Astrocyte (in vitro differentiated cells and primary cell): ENCODE measurements around the gene NTN4. TPM values are rescaled to one million over a fixed set of nuclear protein-coding genes. Genes with fewer than 3 reads are reported as not detected.

Source experiments
- DNase-seq: peaks from one replicate; pipeline ENCODE4 v3.0.0-alpha.2; 2010; ENCODE audit warnings: low read depth
- FAIRE-seq: peaks from 2 replicates; lab custom pipeline; 2011; peaks lifted over from hg19 to GRCh38; lab: Jason Lieb, UNC
- H2AFZ ChIP-seq: 2 replicates; pipeline ENCODE4 v1.6.0; 2012; ENCODE audit warnings: low read depth, low read length, inconsistent platforms
- H3K27ac ChIP-seq: 2 replicates; pipeline ENCODE4 v1.5.1; 2011; ENCODE audit warnings: low read depth, low read length, inconsistent platforms
- H3K27me3 ChIP-seq: 2 replicates; pipeline ENCODE4 v1.6.0; 2011; ENCODE audit warnings: low read length, inconsistent platforms; ENCODE audit not compliant: insufficient read depth
- H3K36me3 ChIP-seq: 2 replicates; pipeline ENCODE4 v1.5.1; 2011; ENCODE audit warnings: low read length, inconsistent platforms; ENCODE audit not compliant: insufficient read depth
- H3K4me1 ChIP-seq: 2 replicates; pipeline ENCODE4 v1.5.1; 2011; ENCODE audit warnings: low read length, inconsistent platforms; ENCODE audit not compliant: insufficient read depth
- H3K4me2 ChIP-seq: 2 replicates; pipeline ENCODE4 v1.6.0; 2012; ENCODE audit warnings: low read length, inconsistent platforms
- H3K4me3 ChIP-seq: 2 replicates; pipeline ENCODE4 v1.5.1; 2011; ENCODE audit warnings: low read depth, mild to moderate bottlenecking, low read length, inconsistent platforms; ENCODE audit not compliant: insufficient read depth
- H3K79me2 ChIP-seq: 2 replicates; pipeline ENCODE4 v1.6.0; 2012; ENCODE audit warnings: mild to moderate bottlenecking, low read length, inconsistent platforms; ENCODE audit not compliant: insufficient read depth
- H3K9ac ChIP-seq: 2 replicates; pipeline ENCODE4 v1.6.0; 2012; ENCODE audit warnings: mild to moderate bottlenecking, low read length, inconsistent platforms
- H3K9me3 ChIP-seq: 2 replicates; pipeline ENCODE4 v1.5.1; 2012; ENCODE audit warnings: low read depth, mild to moderate bottlenecking, low read length, inconsistent platforms; ENCODE audit not compliant: insufficient read depth
- H4K20me1 ChIP-seq: 2 replicates; pipeline ENCODE4 v1.6.0; 2012; ENCODE audit warnings: low read length, inconsistent platforms; ENCODE audit not compliant: insufficient read depth
- H3K27ac Mint-ChIP-seq: one replicate; pipeline ENCODE4 v1.8.0; 2021; ENCODE audit warnings: mild to moderate bottlenecking, mixed read lengths; ENCODE audit not compliant: unreplicated experiment
- H3K27me3 Mint-ChIP-seq: one replicate; pipeline ENCODE4 v1.8.0; 2021; ENCODE audit warnings: low read depth, mixed read lengths; ENCODE audit not compliant: unreplicated experiment
- H3K36me3 Mint-ChIP-seq: one replicate; pipeline ENCODE4 v1.8.0; 2021; ENCODE audit warnings: low read depth, mixed read lengths; ENCODE audit not compliant: unreplicated experiment
- H3K4me1 Mint-ChIP-seq: one replicate; pipeline ENCODE4 v1.8.0; 2021; ENCODE audit warnings: low read depth, mixed read lengths; ENCODE audit not compliant: unreplicated experiment
- H3K4me3 Mint-ChIP-seq: one replicate; pipeline ENCODE4 v1.8.0; 2021; ENCODE audit warnings: mild to moderate bottlenecking, moderate library complexity, mixed read lengths; ENCODE audit not compliant: unreplicated experiment
- H3K9me3 Mint-ChIP-seq: one replicate; pipeline ENCODE4 v1.8.0; 2021; ENCODE audit warnings: mild to moderate bottlenecking, mixed read lengths; ENCODE audit not compliant: unreplicated experiment
- CTCF ChIP-seq: IDR thresholded peaks from 2 replicates; pipeline ENCODE4 v1.5.1; 2011; ENCODE audit warnings: low read depth, mild to moderate bottlenecking, inconsistent platforms, low read length, moderate library complexity; ENCODE audit not compliant: insufficient read depth
- EZH2 ChIP-seq: IDR thresholded peaks from 2 replicates; pipeline ENCODE4 v1.6.1; 2012; ENCODE audit warnings: mild to moderate bottlenecking, low read length, inconsistent platforms; ENCODE audit not compliant: insufficient read depth
- total RNA-seq: library from RNA; stranded (reverse); gene quantifications from 2 replicates; pipeline ENCODE4 v1.2.1, GENCODE V29; 2021

Gene NTN4
- total RNA-seq, 1 donor from 2014 or later, result 28.9 TPM

- H3K4me1 Mint-ChIP-seq, result peaks cover 14% of the 10 kb centered on the region
- Histone ChIP-seq H3K4me1 (peaks cover 26% of the 10 kb centered on the region), H3K4me2 (peak overlapping the region; percentile 7), H3K79me2 (no peaks in the 10 kb centered on the region), H2AFZ (no peak overlapping the region), H3K27me3 (no peaks in the 10 kb centered on the region), H3K4me3 (no peak overlapping the region), H3K9ac (peak overlapping the region; percentile 55), H4K20me1 (no peaks in the 10 kb centered on the region), H3K36me3 (no peaks in the 10 kb centered on the region), H3K9me3 (no peaks in the 10 kb centered on the region), H3K27ac (peak overlapping the region; percentile 86)
- H3K27me3 Mint-ChIP-seq, result peaks cover 9% of the 10 kb centered on the region
- no peak for FAIRE-seq
- no peak overlapping the region for H3K27ac Mint-ChIP-seq
- H3K4me3 Mint-ChIP-seq, result no peak overlapping the region
- peak; percentile 82 for DNase-seq
- TF ChIP-seq CTCF (no peak), EZH2 (no peak)
- no peaks in the 10 kb centered on the region for H3K36me3 Mint-ChIP-seq
- H3K9me3 Mint-ChIP-seq, result peaks cover 7% of the 10 kb centered on the region
These were observed 153.0 kb downstream of the NTN4 start for GRCh38 chr12:95637471-95638155.

- FAIRE-seq (no peak), DNase-seq (no peak)
- Mint-ChIP-seq H3K4me3 (no peak overlapping the region), H3K9me3 (peaks cover 7% of the 10 kb centered on the region), H3K27me3 (peaks cover 9% of the 10 kb centered on the region), H3K36me3 (no peaks in the 10 kb centered on the region), H3K4me1 (peaks cover 14% of the 10 kb centered on the region), H3K27ac (no peak overlapping the region)
- Histone ChIP-seq H3K9ac (peak overlapping the region; percentile 47), H3K4me2 (no peak overlapping the region), H4K20me1 (no peaks in the 10 kb centered on the region), H3K27ac (peak overlapping the region; percentile 73), H3K9me3 (no peaks in the 10 kb centered on the region), H3K4me1 (peaks cover 26% of the 10 kb centered on the region), H3K36me3 (no peaks in the 10 kb centered on the region), H3K79me2 (no peaks in the 10 kb centered on the region), H3K4me3 (no peak overlapping the region), H2AFZ (no peak overlapping the region), H3K27me3 (no peaks in the 10 kb centered on the region)
- no peak for TF ChIP-seq CTCF
- TF ChIP-seq EZH2, result no peak
These were observed 153.6 kb downstream of the NTN4 start for GRCh38 chr12:95637010-95637409.
